ENCODE measurements around the gene MAB21L4.

MAB21L4 gene

DNA sequence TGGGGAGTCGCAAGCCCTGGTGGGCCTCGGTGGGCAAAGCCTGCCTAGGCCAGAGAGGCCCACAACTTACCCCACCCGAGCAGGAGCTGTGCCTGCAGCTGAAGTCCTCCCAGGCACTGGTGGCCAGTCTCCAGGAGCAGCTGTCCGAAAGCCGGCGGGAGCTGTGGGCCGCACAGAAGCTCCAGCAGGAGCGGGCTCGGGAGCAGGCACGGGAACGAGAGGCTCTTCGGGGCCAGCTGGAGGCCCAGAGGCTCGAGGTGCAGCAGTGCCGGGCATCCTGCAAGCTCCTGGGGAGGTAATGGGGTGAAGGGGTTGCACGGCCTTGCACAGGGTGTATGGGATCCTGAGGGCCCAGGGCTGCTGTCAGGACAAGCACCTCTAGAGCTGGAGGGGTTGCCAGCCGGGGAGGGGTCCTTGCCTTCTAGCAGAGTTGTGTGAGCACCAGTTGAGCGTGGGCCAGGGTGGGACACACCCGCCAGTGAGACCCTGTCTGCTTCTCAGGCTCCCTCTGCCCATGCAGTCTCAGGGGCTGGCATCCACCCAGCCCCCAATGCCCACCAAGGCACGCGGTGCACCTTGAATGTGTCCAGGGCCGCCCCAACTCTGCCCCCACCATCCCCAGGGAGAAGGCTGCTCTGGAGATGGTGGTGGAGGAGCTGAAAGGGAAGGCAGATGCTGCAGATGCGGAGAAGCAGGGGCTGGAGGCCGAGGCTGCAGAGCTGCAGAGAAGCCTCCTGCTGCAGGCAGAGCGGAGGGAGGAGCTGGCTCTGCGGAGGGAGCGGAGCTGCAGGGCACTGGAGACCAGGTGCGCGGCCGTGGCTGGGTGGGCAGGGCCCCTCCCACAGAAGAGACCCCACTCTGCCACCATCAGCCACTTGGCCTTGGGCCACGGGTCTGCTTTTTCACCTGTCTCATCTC is 37.4 kb upstream of the MAB21L4 start:
- TF ChIP-seq, protein P1, sequence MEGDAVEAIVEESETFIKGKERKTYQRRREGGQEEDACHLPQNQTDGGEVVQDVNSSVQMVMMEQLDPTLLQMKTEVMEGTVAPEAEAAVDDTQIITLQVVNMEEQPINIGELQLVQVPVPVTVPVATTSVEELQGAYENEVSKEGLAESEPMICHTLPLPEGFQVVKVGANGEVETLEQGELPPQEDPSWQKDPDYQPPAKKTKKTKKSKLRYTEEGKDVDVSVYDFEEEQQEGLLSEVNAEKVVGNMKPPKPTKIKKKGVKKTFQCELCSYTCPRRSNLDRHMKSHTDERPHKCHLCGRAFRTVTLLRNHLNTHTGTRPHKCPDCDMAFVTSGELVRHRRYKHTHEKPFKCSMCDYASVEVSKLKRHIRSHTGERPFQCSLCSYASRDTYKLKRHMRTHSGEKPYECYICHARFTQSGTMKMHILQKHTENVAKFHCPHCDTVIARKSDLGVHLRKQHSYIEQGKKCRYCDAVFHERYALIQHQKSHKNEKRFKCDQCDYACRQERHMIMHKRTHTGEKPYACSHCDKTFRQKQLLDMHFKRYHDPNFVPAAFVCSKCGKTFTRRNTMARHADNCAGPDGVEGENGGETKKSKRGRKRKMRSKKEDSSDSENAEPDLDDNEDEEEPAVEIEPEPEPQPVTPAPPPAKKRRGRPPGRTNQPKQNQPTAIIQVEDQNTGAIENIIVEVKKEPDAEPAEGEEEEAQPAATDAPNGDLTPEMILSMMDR (IDR thresholded peaks at IDR 0.05; ENCODE audit: low read depth, low read length) = no peak
- peak; percentile 6 for DNase-seq
- no peak overlapping the region for H3K27ac ChIP-seq
- H3K36me3 ChIP-seq = no peaks in the 10 kb centered on the region
- no peak overlapping the region for H3K4me3 ChIP-seq (ENCODE audit: low read depth, low read length)
- H3K27me3 ChIP-seq (ENCODE audit: insufficient read depth, low read depth, severe bottlenecking) = no peaks in the 10 kb centered on the region
- peaks cover 3% of the 10 kb centered on the region for H3K9me3 ChIP-seq (ENCODE audit: severe bottlenecking)

DNA sequence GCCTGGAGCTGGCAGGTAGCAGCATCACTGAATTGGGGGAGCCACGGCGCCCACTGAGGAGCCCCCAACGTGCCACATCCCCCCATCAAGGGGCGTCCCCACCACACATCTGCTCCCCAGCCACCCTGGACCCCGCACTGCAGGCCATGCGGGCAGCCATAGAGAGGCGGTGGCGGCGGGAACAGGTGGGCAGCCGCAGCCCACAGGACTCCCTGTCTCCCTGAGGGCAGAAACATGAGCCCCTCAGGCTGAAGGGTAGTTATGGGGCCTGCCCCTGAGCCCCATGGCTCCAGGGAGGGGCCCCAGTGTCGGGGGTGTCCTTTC is 36.7 kb upstream of the MAB21L4 start:
- Histone ChIP-seq H3K36me3 (no peaks in the 10 kb centered on the region), H3K9me3 (ENCODE audit: severe bottlenecking) (peaks cover 3% of the 10 kb centered on the region), H3K27ac (no peak overlapping the region), H3K27me3 (ENCODE audit: insufficient read depth, low read depth, severe bottlenecking) (no peaks in the 10 kb centered on the region), H3K4me3 (ENCODE audit: low read depth, low read length) (no peak overlapping the region)
- DNase-seq = no peak
- TF ChIP-seq, protein P1 (IDR thresholded peaks at IDR 0.05; ENCODE audit: low read depth, low read length) = no peak

DNA sequence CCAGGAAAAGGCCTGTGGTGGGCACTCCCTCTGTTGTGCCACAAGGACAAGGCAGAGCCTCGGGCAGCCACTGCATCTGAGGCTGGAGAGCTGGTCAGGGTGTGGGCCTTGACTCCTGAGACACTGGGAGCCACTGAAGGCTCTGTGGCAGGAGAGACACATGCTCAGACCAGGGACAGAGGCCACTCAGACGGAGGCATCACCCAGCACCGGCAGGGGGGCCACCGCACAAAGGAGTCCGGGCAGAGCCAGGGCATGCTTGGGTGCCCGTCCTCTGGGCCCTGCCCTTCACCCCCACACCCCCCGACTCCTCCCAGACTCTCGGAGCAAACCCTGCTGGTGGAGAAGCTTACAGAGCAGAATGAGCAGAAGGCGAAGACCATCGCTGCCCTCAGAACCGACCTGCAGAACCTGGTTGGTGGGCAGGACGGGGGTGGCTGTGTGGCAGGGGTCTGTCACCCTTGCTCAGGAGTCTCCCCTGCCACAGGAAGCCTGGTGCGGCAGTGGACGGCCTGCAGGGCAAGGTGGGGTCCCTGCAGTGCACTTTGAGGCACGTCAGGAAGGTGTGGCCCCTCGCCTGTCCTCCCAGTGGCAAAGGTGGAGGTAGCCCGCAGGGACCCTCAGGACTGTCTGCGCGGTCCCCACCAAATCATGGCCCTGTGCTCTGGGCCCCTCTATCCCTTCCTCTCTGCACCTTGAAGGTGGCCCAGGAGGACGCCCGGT is 36.2 kb upstream of the MAB21L4 start:
- DNase-seq = peak; percentile 4
- TF ChIP-seq, protein P1 (IDR thresholded peaks at IDR 0.05; ENCODE audit: low read depth, low read length) = no peak

GRCh38 chr2:240931319-240931949 is 35.5 kb upstream of the MAB21L4 start:
- H3K4me3 ChIP-seq (ENCODE audit: low read depth, low read length) = no peak overlapping the region
- DNase-seq = no peak
- no peaks in the 10 kb centered on the region for H3K36me3 ChIP-seq
- no peak overlapping the region for H3K27ac ChIP-seq
- TF ChIP-seq, protein P1 (IDR thresholded peaks at IDR 0.05; ENCODE audit: low read depth, low read length) = no peak
- H3K27me3 ChIP-seq (ENCODE audit: insufficient read depth, low read depth, severe bottlenecking) = no peaks in the 10 kb centered on the region
- H3K9me3 ChIP-seq (ENCODE audit: severe bottlenecking) = peaks cover under 1% of the 10 kb centered on the region

More for the DNA sequence above, 36.2 kb upstream of the MAB21L4 start:
- Histone ChIP-seq H3K27me3 (ENCODE audit: insufficient read depth, low read depth, severe bottlenecking) (no peaks in the 10 kb centered on the region), H3K4me3 (ENCODE audit: low read depth, low read length) (no peak overlapping the region), H3K36me3 (no peaks in the 10 kb centered on the region), H3K27ac (no peak overlapping the region), H3K9me3 (ENCODE audit: severe bottlenecking) (peaks cover 3% of the 10 kb centered on the region)

GRCh38 chr2:240930631-240931318 is 34.8 kb upstream of the MAB21L4 start:
- no peaks in the 10 kb centered on the region for H3K27me3 ChIP-seq (ENCODE audit: insufficient read depth, low read depth, severe bottlenecking)
- no peaks in the 10 kb centered on the region for H3K9me3 ChIP-seq (ENCODE audit: severe bottlenecking)
- TF ChIP-seq, protein P1 (IDR thresholded peaks at IDR 0.05; ENCODE audit: low read depth, low read length) = no peak
- no peaks in the 10 kb centered on the region for H3K36me3 ChIP-seq
- DNase-seq = peak; percentile 3
- H3K27ac ChIP-seq = no peak overlapping the region
- H3K4me3 ChIP-seq (ENCODE audit: low read depth, low read length) = no peak overlapping the region

Measured in WERI-Rb-1 (cell line).